ENCODE results near the gene TRPM2. TPM values are rescaled to one million over a fixed set of nuclear protein-coding genes. Genes with fewer than 3 reads are reported as not detected.

TRPM2 gene
- total RNA-seq, 2 experiments from 2014 or later, result 1.9 to 2.9 TPM

GRCh38 chr21:44328242-44328895, 25.1 kb upstream of the TRPM2 start:
- Histone ChIP-seq H3K4me3 (ENCODE audit: low read length) (no peak overlapping the region), H3K4me1 (ENCODE audit: insufficient read depth, low read length) (no peaks in the 10 kb centered on the region), H3K27ac (ENCODE audit: low read depth in 1 of 2, low read length in 2 of 2) (no peak overlapping the region), H3K27me3 (ENCODE audit: control insufficient read depth in 1 of 2, insufficient read depth in 2 of 2, low read length in 2 of 2) (no peaks in the 10 kb centered on the region), H3K36me3 (ENCODE audit: insufficient read depth, low read length) (peaks cover 40% of the 10 kb centered on the region), H3K9me3 (ENCODE audit: control insufficient read depth in 1 of 2, insufficient read depth in 1 of 2, low read length in 2 of 2) (no peaks in the 10 kb centered on the region)
- ChIA-PET POLR2A (no interaction called here), CTCF (no interaction called here)
- ATAC-seq (ENCODE audit: poor library complexity), result no peak
- H3K4me1 Mint-ChIP-seq (ENCODE audit: low read depth), result no peaks in the 10 kb centered on the region
- H3K27ac Mint-ChIP-seq, result no peak overlapping the region
- peaks cover 8% of the 10 kb centered on the region for H3K36me3 Mint-ChIP-seq (ENCODE audit: low read depth)
- H3K4me3 Mint-ChIP-seq, result no peak overlapping the region
- no peak for DNase-seq
- no peaks in the 10 kb centered on the region for H3K27me3 Mint-ChIP-seq
- intact Hi-C loops (cut with DNase I, micrococcal nuclease), result no loop called here
- no peaks in the 10 kb centered on the region for H3K9me3 Mint-ChIP-seq
- no peak for TF ChIP-seq CTCF (IDR thresholded peaks at IDR 0.05)

GRCh38 chr21:44329086-44329889, 24.1 kb upstream of the TRPM2 start:
- ChIA-PET POLR2A (interaction anchor here (1.6 kb wide), 1 partner anchor 9 kb away, joined by 5 read pairs; the partner anchor contains the start of gene CFAP410), CTCF (no interaction called here)
- Histone ChIP-seq H3K27me3 (ENCODE audit: control insufficient read depth in 1 of 2, insufficient read depth in 2 of 2, low read length in 2 of 2) (no peaks in the 10 kb centered on the region), H3K4me1 (ENCODE audit: insufficient read depth, low read length) (no peaks in the 10 kb centered on the region), H3K4me3 (ENCODE audit: low read length) (no peak overlapping the region), H3K36me3 (ENCODE audit: insufficient read depth, low read length) (peaks cover 31% of the 10 kb centered on the region), H3K9me3 (ENCODE audit: control insufficient read depth in 1 of 2, insufficient read depth in 1 of 2, low read length in 2 of 2) (no peaks in the 10 kb centered on the region), H3K27ac (ENCODE audit: low read depth in 1 of 2, low read length in 2 of 2) (no peak overlapping the region)
- no peak for DNase-seq
- peaks cover 8% of the 10 kb centered on the region for H3K36me3 Mint-ChIP-seq (ENCODE audit: low read depth)
- TF ChIP-seq CTCF (IDR thresholded peaks at IDR 0.05), result no peak
- H3K27me3 Mint-ChIP-seq, result no peaks in the 10 kb centered on the region
- no peak overlapping the region for H3K4me3 Mint-ChIP-seq
- no peak for ATAC-seq (ENCODE audit: poor library complexity)
- no peaks in the 10 kb centered on the region for H3K9me3 Mint-ChIP-seq
- no peak overlapping the region for H3K27ac Mint-ChIP-seq
- no peaks in the 10 kb centered on the region for H3K4me1 Mint-ChIP-seq (ENCODE audit: low read depth)
- intact Hi-C loops (cut with DNase I, micrococcal nuclease), result no loop called here

- TF ChIP-seq CTCF (IDR thresholded peaks at IDR 0.05), result no peak
- ATAC-seq (ENCODE audit: poor library complexity) (no peak), DNase-seq (no peak)
- CTCF ChIA-PET, result no interaction called here
- H3K27ac Mint-ChIP-seq, result no peak overlapping the region
- Histone ChIP-seq H3K27ac (ENCODE audit: low read depth in 1 of 2, low read length in 2 of 2) (no peak overlapping the region), H3K36me3 (ENCODE audit: insufficient read depth, low read length) (peaks cover 23% of the 10 kb centered on the region), H3K27me3 (ENCODE audit: control insufficient read depth in 1 of 2, insufficient read depth in 2 of 2, low read length in 2 of 2) (no peaks in the 10 kb centered on the region), H3K4me1 (ENCODE audit: insufficient read depth, low read length) (peaks cover 2% of the 10 kb centered on the region), H3K4me3 (ENCODE audit: low read length) (no peak overlapping the region), H3K9me3 (ENCODE audit: control insufficient read depth in 1 of 2, insufficient read depth in 1 of 2, low read length in 2 of 2) (no peaks in the 10 kb centered on the region)
- peaks cover 8% of the 10 kb centered on the region for H3K36me3 Mint-ChIP-seq (ENCODE audit: low read depth)
- no peak overlapping the region for H3K4me3 Mint-ChIP-seq
- intact Hi-C loops (cut with DNase I, micrococcal nuclease), result loop anchor here in 1 of 2 experiments (10.0 kb wide), 4 partner anchors 245 to 1455 kb away; partner anchors contain the start of genes PTTG1IP and WDR4
- H3K4me1 Mint-ChIP-seq (ENCODE audit: low read depth), result no peaks in the 10 kb centered on the region
- H3K27me3 Mint-ChIP-seq, result no peaks in the 10 kb centered on the region
- POLR2A ChIA-PET, result interaction anchor here (0.7 to 1.6 kb wide), 2 partner anchors 9 to 29 kb away, joined by 3 to 5 read pairs; partner anchors contain the start of gene CFAP410
- H3K9me3 Mint-ChIP-seq, result no peaks in the 10 kb centered on the region
These were observed 23.3 kb upstream of the TRPM2 start for GRCh38 chr21:44329971-44330681.
